Smooth muscle cell (in vitro differentiated cells): Measurements from ENCODE around the gene DPP9. TPM values are rescaled to one million over a fixed set of nuclear protein-coding genes. Genes with fewer than 3 reads are reported as not detected.

Source experiments
- DNase-seq: peaks from one replicate; lab custom pipeline; 2025; ENCODE audit not compliant: unreplicated experiment; lab: John Stamatoyannopoulos, UW
- H2AFZ ChIP-seq: fragments of 200-600 bp; sonication (generic); 2 replicates; pipeline ENCODE4 v1.6.0; 2016; ENCODE audit warnings: antibody characterized with exemption, low read depth, mild to moderate bottlenecking
- H3F3A ChIP-seq: fragments of 200-600 bp; sonication (generic); 2 replicates; pipeline ENCODE4 v1.6.0; 2017; ENCODE audit warnings: antibody characterized with exemption, low read depth
- H3K27ac ChIP-seq: fragments of 200-600 bp; sonication (generic); 2 replicates; pipeline ENCODE4 v1.5.1; 2016; ENCODE audit warnings: low read depth, mild to moderate bottlenecking
- H3K27me3 ChIP-seq: fragments of 200-600 bp; sonication (generic); 2 replicates; pipeline ENCODE4 v1.6.1; 2016; ENCODE audit warnings: low read depth, mild to moderate bottlenecking
- H3K36me3 ChIP-seq: fragments of 200-600 bp; sonication (generic); 2 replicates; pipeline ENCODE4 v1.5.1; 2016; ENCODE audit warnings: low read depth
- H3K4me1 ChIP-seq: fragments of 200-600 bp; sonication (generic); 2 replicates; pipeline ENCODE4 v1.5.1; 2016; ENCODE audit warnings: low read depth
- H3K4me2 ChIP-seq: fragments of 200-600 bp; sonication (generic); 2 replicates; pipeline ENCODE4 v1.6.0; 2016; ENCODE audit warnings: mild to moderate bottlenecking
- H3K4me3 ChIP-seq: fragments of 200-600 bp; sonication (generic); 2 replicates; pipeline ENCODE4 v1.5.1; 2016; ENCODE audit warnings: mild to moderate bottlenecking
- H3K79me2 ChIP-seq: fragments of 200-600 bp; sonication (generic); 2 replicates; pipeline ENCODE4 v1.6.0; 2016; ENCODE audit warnings: low read depth, mild to moderate bottlenecking
- H3K9ac ChIP-seq: fragments of 200-600 bp; sonication (generic); 2 replicates; pipeline ENCODE4 v1.6.0; 2016; ENCODE audit warnings: low read depth
- H3K9me3 ChIP-seq: fragments of 200-600 bp; sonication (generic); replicated peaks from 2 replicates; pipeline ENCODE4 v1.5.1; 2016; ENCODE audit warnings: low read depth
- H4K20me1 ChIP-seq: fragments of 200-600 bp; sonication (generic); 2 replicates; pipeline ENCODE4 v1.6.0; 2016; ENCODE audit warnings: low read depth
- CTCF ChIP-seq: fragments of 200-600 bp; sonication (generic); IDR thresholded peaks from 2 replicates; pipeline ENCODE4 v1.5.1; 2017; ENCODE audit warnings: borderline replicate concordance, mild to moderate bottlenecking, antibody characterized with exemption; ENCODE audit not compliant: insufficient read depth, poor library complexity, severe bottlenecking
- WGBS: methylation state at CpG from one replicate; pipeline ENCODE4 v1.1.7; 2016; ENCODE audit warnings: low lambda C conversion rate; 5-methylcytosine and 5-hydroxymethylcytosine counted together
- polyA plus RNA-seq: library from polyadenylated mRNA; unstranded; fragments of >200 nt; fragmentation: Nextera tagmentation; extraction: Ambion mirVana; gene quantifications from 2 replicates; pipeline ENCODE4 v1.2.1, GENCODE V29; 2016
- total RNA-seq: library from RNA; depleted of rRNA; stranded (reverse); fragments of >200 nt; gene quantifications from 2 replicates; pipeline ENCODE4 v1.2.3, GENCODE V29; 2014

DPP9 gene
- total and polyA plus RNA-seq, 2 experiments from 2014 or later: 26.3 to 44.3 TPM

- no peak for DNase-seq
- Histone ChIP-seq H3K27ac (no peak overlapping the region), H3K4me2 (no peak overlapping the region), H3F3A (no peaks in the 10 kb centered on the region), H3K4me3 (no peak overlapping the region), H3K79me2 (no peaks in the 10 kb centered on the region), H3K27me3 (no peaks in the 10 kb centered on the region), H3K9me3 (no peaks in the 10 kb centered on the region), H3K9ac (no peak overlapping the region), H3K36me3 (no peaks in the 10 kb centered on the region), H3K4me1 (no peaks in the 10 kb centered on the region), H4K20me1 (no peaks in the 10 kb centered on the region), H2AFZ (no peak overlapping the region)
- TF ChIP-seq CTCF: no peak
- WGBS: 100% methylated on average over 2 of the region's 7 CpGs
Observed at GRCh38 chr19:4693078-4693350, 30.6 kb downstream of the DPP9 start.

- no peak overlapping the region for H3K27ac ChIP-seq
- TF ChIP-seq CTCF: no peak
- H3K36me3 ChIP-seq: no peaks in the 10 kb centered on the region
- H4K20me1 ChIP-seq: no peaks in the 10 kb centered on the region
- H3K27me3 ChIP-seq: no peaks in the 10 kb centered on the region
- H3K4me3 ChIP-seq: no peak overlapping the region
- H3K4me1 ChIP-seq: no peaks in the 10 kb centered on the region
- no peaks in the 10 kb centered on the region for H3K9me3 ChIP-seq
- no peak overlapping the region for H2AFZ ChIP-seq
- no peak for DNase-seq
- H3F3A ChIP-seq: no peaks in the 10 kb centered on the region
- no peaks in the 10 kb centered on the region for H3K79me2 ChIP-seq
- no peak overlapping the region for H3K4me2 ChIP-seq
- H3K9ac ChIP-seq: no peak overlapping the region
- WGBS: 94% methylated on average over 23 of the region's 27 CpGs
Observed at GRCh38 chr19:4692251-4693077, 31.2 kb downstream of the DPP9 start.

GRCh38 chr19:4691373-4691772, 32.3 kb downstream of the DPP9 start:
- Histone ChIP-seq H3K4me2 (no peak overlapping the region), H3K4me3 (no peak overlapping the region), H3K27me3 (no peaks in the 10 kb centered on the region), H3K27ac (no peak overlapping the region), H3F3A (no peaks in the 10 kb centered on the region), H4K20me1 (no peaks in the 10 kb centered on the region), H3K79me2 (no peaks in the 10 kb centered on the region), H3K4me1 (no peaks in the 10 kb centered on the region), H2AFZ (no peak overlapping the region), H3K9me3 (no peaks in the 10 kb centered on the region), H3K36me3 (no peaks in the 10 kb centered on the region), H3K9ac (no peak overlapping the region)
- no peak for TF ChIP-seq CTCF
- 96% methylated on average over 9 of the region's 9 CpGs for WGBS
- DNase-seq: no peak

- H3K9ac ChIP-seq: no peak overlapping the region
- no peaks in the 10 kb centered on the region for H4K20me1 ChIP-seq
- WGBS: 94% methylated on average over 13 of the region's 13 CpGs
- no peaks in the 10 kb centered on the region for H3K4me1 ChIP-seq
- H3K79me2 ChIP-seq: no peaks in the 10 kb centered on the region
- no peak overlapping the region for H3K4me2 ChIP-seq
- DNase-seq: no peak
- TF ChIP-seq CTCF: no peak
- no peaks in the 10 kb centered on the region for H3K36me3 ChIP-seq
- H3K27me3 ChIP-seq: no peaks in the 10 kb centered on the region
- no peak overlapping the region for H3K4me3 ChIP-seq
- no peak overlapping the region for H3K27ac ChIP-seq
- no peaks in the 10 kb centered on the region for H3K9me3 ChIP-seq
- H3F3A ChIP-seq: no peaks in the 10 kb centered on the region
- no peak overlapping the region for H2AFZ ChIP-seq
Observed at GRCh38 chr19:4690361-4690760, 33.3 kb downstream of the DPP9 start.
